Left lobe of liver (tissue), 2 donors: ENCODE data around the gene PLEKHS1. TPM values are rescaled to one million over a fixed set of nuclear protein-coding genes. Genes with fewer than 3 reads are reported as not detected.
"Not testable (repeated sequence)": the region's sequence is repeated elsewhere in the genome, so short reads cannot be mapped to it uniquely, and the experiment has no call there.

Experiments
- ATAC-seq: fragments of 200-7000 bp; cut with Tn5 transposase; one replicate; pipeline ENCODE4 v1.9.1; 2020; ENCODE audit warnings: mild to moderate bottlenecking, moderate library complexity
- DNase-seq: peaks from one replicate; pipeline ENCODE4 v3.0.0-alpha.2; 2020; ENCODE audit warnings: low spot score
- total RNA-seq: library from RNA; stranded (reverse); gene quantifications from one replicate; pipeline ENCODE4 v1.2.1, GENCODE V29; 2021
- donor health status: DM: no; HTN: no; CAD: no; lungs with moderate emphysema.
- donor health status: DM: no; HTN: yes; CAD: no.

Gene PLEKHS1
- total RNA-seq, 1 donor from 2014 or later, result not detected

DNA sequence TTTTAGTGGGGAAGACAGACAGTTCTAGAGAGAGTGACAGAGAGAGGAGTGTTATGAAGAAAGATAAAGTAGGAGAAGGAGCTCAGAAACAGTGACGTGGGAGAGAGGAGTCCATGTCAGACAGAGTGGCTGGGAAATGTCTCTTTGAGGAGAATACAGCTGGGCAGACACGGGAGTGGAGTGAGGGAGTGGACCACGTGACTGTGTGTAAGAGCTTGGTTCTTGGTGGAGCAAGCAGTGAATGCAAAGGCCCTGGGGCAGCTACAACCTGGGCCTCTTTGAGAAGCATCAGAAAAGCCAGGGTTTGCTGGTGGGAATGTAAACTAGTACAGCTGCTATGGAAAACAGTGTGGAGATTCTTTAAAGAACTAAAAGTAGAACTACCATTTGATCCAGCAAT lies 11.9 kb upstream of the PLEKHS1 start:
- no peak for ATAC-seq
- no peak for DNase-seq

DNA sequence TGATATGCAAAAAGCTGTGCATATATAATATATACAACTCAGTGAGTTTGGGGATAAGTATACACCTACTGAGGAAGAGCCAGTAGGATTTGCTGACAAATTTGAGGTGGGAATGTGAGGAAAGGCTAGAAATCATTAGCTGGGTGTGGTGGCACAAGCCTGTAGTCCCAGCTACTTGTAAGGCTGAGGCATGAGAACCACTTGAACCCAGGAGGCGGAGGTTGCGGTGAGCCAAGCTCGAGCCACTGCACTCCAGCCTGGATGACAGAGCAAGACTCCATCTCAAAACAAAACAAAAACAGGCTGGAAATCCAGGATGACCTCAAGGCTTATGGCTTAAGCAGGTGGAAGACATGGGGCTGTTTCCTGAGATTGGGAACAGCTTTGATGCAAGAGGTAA lies 10.6 kb upstream of the PLEKHS1 start:
- DNase-seq, result no peak
- no peak for ATAC-seq

DNA sequence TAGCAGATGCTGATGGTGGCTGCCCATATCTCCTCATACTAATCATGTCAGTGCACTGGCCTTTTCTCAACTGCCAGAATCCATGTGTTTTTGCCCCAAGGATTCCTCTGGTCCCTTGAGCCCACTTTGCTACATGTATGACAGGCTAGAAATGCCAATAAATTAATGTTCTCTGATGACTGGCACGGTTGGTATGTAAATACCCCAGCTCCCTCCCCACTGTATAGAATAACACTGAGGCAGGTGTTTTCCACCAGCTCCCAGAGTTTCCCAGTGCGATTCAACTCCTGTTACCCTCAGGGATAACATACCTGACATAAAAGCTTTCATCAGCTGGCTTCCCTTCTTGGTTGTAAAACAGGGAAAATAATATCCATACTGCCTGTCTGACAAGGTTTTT lies 9.0 kb upstream of the PLEKHS1 start:
- DNase-seq (no peak), ATAC-seq (no peak)

DNA sequence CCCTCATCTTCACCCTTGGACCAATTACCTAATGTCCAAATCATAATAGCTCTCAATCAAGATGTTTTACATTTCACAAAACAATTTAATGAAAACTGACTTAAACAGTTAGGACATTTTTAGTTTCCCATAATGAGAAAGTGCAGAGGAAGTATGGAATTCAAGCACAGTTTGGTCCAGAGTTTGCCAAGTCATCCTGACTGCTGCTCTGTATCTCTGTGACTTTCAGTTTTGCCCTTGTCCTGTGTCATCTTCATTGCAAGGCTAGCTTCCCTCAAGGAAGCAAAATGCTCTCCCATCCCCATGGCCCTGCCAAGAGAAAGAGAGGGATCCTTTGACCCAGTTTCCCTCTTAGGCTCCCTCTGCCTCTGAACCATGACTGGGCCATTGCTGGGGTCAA lies 7.9 kb upstream of the PLEKHS1 start:
- no peak for ATAC-seq
- DNase-seq, result no peak

DNA sequence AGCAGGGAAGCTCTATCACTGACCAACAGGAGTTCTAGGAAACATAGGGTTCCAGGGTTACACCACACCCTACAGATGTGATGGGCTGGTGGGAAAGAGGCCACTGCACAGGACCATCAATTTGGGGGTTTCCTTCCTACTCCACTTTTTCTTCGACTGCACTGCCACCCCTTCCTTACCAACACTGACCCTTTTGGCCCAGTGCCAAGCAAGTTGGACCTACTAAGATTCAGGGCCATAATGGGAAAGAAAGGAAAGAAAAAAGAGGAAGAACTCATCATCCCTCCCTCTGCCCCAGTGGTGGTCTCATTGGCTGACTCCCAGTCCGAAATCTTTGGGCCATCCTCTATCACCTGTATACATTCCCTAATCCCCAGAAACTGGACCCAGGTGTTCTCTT lies 6.1 kb upstream of the PLEKHS1 start:
- DNase-seq, result no peak
- no peak for ATAC-seq

DNA sequence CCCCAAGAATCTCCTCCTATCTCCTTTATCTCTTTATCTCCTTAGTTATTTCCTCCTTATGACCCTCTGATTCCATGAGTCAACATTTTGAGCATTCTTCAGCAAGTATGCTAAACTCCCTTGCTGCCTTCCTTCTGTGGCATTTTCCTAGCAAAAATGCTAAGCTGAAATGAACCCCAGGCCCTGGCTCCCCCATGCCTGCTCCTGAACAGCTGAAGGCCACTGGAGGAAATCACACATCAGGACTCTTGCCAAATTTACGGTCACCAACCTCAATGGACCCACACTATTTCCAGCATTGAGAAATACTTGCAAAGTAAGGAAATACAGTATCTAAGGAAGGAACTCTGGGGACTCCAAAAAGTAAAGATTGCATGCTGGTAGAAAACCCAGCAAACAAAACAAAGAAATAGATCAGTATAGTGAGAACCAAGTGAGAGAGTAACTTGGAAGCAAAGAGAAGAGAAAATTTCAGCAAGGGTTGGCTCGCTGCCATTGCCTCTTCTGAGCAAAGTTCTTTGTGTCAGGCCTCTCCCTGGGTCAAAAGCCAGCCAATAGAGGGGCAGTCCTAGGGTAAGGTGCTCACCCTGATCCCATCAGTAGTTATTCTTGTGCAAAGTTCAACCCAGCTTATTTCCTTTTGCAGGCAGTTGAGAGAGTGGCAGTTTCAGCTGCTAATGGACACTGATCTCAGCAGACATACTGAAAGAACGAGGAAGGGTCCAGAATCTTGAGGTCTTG lies 5.1 kb upstream of the PLEKHS1 start:
- ATAC-seq, result peak; percentile 93

DNA sequence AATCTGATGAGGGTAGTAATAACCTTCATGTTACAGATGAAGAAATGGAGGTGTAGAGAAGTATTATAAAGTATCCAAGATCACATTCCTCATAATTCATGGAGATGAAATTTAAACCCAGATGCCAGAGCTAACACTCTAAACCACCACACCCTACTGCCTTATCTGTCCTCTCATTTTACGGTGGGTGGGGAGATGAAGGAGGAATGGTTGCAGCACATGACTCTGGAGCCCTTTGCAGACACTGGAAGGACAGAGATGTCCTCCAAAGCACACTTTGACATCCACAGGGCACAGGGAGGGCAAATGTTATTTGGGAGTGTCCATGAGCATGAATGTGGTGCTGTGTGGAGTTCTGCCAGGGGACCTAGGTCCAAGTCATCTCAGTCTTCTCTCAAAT lies 1.1 kb downstream of the PLEKHS1 start:
- DNase-seq (no peak), ATAC-seq (no peak)

More for the DNA sequence above, 5.1 kb upstream of the PLEKHS1 start:
- DNase-seq, result peak; percentile 84

DNA sequence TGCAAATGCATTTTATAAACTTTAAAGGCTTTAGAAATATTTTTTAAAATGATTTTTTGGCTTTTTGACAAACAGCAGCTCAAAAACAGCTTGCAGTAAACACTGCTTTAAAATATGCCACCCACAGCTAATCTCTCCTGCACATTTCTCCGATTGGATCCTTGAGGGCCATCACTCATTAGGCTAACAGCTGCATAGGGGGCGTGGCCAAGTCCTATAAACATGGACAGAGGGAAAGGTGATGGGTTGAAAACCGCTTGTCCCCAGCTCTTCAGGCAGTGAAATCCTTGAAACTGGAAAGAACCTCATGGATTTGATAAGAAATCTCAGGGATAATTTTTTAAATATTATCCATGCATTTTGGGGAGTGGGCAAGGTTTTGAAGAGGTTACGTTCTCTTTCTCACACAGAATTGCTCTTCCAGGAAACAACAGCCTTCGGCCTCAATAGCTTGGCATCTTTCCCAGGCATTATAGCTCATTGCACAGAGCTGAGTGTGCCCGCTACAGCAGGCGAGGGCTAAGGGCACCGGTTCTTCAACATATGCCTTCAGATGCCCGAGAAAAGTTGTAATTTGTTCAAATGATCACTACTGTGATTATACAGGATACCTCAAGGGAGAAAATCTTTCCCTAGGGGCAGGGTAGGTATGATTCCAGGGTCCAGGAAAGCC lies 1.7 kb downstream of the PLEKHS1 start:
- no peak for ATAC-seq
- no peak for DNase-seq

DNA sequence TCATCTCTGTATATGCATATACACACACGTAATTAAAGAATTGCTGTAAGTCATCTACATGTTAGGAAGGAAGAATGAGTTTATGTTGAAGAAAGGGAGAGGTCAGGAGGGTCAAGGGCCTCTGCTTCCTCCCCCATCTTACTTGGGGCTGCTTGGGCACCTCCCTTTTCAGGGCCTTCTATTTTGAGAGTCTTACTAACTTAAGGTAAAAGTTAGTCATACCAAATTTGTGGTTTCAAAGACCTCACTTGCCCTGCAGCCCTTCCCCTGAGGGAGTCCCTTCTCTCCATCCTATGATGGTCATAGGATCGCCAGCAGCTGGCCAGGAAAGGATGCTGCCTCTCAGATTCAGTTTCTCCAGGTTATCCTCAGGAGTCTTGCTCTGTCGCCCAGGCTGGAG lies 2.6 kb downstream of the PLEKHS1 start:
- ATAC-seq, result no peak
- no peak for DNase-seq

DNA sequence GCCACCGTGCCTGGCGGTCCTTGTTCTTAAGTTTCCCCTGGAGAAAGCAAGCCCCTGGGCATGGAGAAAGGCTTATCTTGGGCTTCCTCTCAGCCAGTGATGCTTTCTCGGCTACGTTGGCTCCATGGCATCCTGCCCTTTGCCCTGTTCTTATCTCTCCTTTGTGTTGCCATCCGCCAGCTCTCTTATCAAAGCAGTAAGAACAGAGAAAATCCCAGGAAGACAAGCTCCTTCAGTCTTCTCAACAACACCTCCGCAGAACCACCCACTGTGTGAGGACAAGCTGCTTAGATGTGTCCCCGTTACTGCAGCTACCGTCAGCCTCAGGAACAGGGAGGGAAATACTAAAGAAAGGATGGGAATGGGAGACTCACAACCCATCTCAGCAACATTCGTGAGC lies 3.3 kb downstream of the PLEKHS1 start:
- DNase-seq (no peak), ATAC-seq (peak; percentile 40)

DNA sequence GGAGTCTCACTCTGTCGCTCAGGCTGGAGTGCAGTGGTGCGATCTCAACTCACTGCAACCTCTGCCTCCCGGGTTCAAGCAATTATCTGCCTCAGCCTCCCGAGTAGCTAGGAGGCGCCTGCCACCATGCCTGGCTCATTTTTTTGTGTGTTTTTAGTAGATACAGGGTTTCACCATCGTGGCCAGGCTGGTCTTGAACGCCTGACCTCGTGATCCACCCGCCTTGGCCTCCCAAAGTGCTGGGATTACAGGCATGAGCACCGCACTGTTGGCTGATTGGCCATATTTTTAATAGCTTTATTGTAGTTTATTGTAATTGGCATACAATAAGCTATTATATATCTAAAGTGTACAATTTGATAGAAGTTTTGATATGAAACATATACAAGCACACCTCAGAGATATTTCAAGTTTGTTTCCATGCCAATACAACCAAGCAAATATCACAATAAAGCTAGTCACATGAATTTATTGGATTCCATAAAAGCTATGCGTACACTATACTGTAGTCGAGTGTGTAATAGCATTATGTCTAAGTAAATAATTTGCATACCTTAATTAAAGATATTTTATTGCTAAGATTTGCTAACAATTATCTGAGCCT lies 5.6 kb downstream of the PLEKHS1 start:
- ATAC-seq (no peak), DNase-seq (no peak)

DNA sequence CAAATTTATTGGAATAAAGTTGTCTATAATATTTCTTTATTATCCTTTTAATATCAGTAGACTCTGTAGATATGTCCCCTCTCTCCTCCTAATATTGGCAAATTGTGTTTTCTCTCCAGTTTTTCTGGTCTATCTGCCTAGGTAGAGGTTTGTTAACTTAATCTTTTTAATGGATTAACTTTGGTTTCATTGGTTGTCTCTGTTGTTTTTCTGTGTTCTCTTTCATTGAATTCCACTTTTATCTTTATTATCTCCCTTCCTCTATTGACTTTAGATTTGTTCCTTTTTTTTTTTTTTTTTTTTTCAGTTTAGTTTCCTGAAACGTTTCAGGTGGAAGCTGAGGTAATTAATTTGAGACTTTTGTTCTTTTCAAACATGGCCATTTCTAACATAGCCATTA lies 10.6 kb downstream of the PLEKHS1 start:
- ATAC-seq, result no peak

DNA sequence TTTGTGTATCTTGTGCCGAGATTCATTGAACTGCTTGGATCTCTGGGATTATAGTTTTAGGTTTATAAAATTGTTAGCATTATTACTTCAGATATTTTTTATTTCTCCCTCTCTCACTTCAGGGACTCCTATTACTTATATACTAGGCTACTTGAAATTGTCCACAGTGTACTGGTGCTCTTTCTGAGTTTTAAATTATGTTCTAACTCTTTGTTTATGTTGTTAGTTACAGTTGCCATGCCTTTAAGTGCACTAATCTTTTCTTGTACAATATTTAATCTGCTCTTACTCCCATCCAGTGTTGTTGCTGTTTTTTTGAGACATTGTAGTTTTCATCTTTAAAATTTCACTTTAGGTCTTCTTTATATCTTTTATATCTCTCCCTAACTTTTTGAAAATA lies 13.1 kb downstream of the PLEKHS1 start:
- DNase-seq (no peak), ATAC-seq (no peak)

More for the DNA sequence above, 10.6 kb downstream of the PLEKHS1 start:
- no peak for DNase-seq

DNA sequence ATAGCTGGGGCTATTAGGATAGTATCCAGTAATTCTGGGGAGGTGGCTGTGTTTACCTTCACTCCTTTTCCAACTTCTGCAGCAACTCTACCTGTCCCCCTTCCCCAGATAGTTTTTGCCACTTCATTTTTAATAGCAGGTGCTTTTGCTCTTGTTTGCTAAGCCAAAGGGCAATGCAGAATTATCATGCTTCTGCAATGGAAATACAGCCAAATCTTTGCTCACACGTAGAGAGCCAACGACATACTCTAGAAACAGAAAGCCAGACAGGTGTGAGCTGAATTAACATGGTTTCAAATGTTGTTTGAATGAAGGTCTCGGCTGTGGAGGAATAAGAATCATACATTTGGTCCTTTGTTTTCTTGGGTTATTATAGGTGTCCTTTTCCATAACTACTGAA lies 14.4 kb downstream of the PLEKHS1 start:
- peak; percentile 89 for ATAC-seq
- DNase-seq, result no peak

DNA sequence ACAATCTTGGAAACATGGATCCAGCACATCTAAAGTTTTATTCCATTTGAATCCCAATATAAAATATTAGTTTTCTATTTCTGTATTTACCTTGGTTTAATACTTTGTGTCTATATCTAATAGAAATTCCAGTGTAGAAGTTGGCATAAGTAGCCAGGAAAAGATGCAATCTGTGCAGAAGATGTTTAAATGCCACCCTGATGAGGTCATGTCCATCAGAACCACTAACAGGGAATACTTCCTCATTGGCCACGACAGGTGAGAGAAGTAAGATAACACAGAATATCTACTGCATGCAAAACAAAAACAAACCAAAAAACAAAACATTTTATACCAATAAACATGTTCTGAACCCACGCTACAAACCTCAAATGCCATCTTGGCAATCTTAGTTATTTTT lies 15.7 kb downstream of the PLEKHS1 start:
- ATAC-seq (no peak), DNase-seq (no peak)

DNA sequence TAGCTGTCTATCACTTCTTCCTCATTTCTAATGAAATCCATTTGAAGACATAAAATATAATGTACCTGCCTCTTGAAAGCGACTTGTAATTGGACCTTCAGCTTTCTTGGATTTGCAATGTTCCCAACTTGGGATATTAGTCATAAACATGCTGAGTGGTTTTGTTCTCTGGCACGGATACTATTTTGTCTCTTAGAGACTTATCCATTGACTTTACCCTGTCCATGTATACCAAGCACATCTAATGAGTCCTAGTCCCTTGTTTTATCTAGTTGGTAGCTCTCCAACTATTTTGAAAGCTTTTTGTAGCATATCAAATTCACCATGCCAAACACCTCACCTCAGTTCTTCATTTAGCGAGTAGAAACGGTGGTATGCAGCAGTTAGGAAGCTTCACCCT lies 18.9 kb downstream of the PLEKHS1 start:
- ATAC-seq (no peak), DNase-seq (no peak)

DNA sequence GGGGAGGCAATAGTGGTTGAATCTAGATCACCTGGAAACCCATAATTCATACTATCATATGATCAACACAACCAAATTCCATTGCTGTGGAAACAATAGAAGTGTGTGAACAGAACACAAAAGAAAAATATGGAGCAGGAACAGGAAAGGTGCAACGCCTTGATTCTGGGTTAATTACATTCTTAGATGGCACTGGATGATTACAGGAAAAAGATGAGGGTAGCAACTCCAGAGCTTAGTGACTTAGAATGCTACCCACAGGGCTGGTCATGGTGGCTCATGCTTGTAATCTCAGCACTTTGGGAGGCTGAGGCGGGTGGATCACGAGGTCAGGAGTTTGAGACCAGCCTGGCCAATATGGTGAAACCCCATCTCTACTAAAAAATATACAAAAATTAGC lies 19.6 kb downstream of the PLEKHS1 start:
- not testable (repeated sequence) for ATAC-seq, DNase-seq

DNA sequence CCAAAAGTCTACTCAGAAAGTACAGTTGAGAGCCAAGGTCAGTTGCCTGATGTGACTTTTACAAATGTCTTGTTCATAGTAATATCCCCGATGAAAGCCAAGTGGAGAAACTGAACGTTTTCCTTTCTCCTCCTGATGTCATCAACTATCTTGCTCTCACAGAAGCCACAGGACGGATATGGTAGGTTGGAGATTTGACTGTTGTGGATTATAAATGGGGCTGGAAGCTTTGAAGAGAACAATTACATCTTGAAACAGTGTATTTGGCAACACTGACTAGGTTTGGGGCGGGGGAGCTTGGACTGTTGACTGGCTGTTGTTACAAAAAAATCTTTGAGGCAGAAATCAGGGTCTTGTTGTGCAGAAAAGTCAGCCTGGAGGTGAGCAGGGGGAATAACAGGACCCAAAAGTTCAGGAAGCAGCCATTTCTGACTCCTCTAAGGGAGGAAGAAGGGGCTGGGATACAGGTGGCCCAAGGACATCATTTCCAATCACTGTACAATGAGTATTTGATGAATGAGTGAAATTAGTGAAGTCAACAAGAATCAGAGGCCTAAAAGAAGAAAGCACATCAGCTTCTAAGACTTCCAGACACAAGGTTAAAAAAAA lies 24.3 kb downstream of the PLEKHS1 start:
- ATAC-seq, result no peak
- DNase-seq, result no peak

DNA sequence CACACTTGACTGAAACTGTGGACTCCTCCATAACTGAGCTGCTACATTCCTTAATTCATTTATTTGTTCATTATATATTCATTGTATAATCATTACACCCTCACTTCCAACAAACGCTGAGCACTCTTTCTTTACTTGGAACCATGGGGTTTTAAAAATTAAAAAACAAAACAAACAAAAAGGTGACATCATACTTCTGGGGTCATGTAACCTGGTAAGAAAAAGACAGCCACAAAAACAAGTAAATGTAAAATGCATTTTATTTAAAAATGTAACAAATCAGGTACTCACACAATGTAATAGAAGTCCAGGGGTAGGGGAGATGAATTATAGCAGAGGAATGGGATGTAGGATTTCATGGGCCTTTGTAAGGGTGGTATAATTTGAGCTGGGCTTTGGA lies 25.1 kb downstream of the PLEKHS1 start:
- ATAC-seq, result no peak
- no peak for DNase-seq

DNA sequence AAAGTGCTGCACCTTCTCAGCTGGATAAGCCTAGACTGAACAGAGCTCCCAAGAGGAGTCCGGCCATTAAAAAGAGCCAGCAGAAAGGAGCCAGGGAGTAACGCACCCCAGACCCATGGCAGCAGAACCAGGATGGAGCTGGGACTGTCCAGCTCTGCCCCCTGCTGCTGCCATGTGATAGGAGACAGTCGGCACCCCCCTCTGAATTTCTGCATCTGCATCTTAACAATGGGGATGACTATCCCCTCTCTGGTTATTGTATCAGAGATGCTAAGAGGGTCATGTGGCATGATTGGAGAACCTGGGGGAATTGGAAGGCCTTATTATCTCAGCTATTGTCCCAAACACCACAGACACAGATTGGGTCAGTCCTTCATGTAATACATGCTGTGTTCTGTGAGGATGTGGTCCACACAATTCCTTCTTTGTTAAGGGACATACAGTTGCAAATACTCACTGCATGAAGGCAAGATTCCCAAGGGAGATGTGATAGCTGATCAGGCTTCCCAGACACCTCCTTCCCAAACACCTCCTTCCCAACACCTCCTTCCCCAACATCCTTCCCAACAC lies 29.3 kb downstream of the PLEKHS1 start:
- DNase-seq, result no peak
- peak; percentile 57 for ATAC-seq

DNA sequence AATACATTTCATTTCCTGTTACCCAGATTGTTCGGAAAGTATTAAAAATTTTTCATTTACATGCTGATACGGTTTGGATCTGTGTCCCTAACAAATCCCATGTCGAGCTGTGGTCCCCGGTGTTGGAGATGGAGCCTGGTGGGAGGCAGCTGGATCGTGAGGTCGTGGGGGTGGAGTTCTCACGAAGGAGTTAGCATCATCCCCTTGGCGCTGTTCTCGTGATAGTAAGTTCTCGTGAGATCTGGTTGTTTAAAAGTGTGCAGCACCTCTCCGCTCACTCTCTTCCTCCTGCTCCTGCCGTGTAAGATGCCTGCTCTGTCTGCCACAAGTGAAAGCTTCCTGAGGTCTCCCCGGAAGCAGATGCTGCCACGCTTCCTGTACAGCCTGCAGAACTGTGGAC lies 30.9 kb downstream of the PLEKHS1 start:
- DNase-seq (no peak), ATAC-seq (no peak)
